Subcutaneous preadipocyte (primary cell): ENCODE data around the gene OMP. TPM values are rescaled to one million over a fixed set of nuclear protein-coding genes. Genes with fewer than 3 reads are reported as not detected.

Experiments
- total RNA-seq: library from RNA; depleted of rRNA; stranded (reverse); fragments of >200 nt; gene quantifications from 2 replicates; pipeline ENCODE4 v1.2.3, GENCODE V29; 2012

The OMP gene, protein sequence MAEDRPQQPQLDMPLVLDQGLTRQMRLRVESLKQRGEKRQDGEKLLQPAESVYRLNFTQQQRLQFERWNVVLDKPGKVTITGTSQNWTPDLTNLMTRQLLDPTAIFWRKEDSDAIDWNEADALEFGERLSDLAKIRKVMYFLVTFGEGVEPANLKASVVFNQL
- total RNA-seq, result 0.37 and 0.98 TPM in 2 replicates

DNA sequence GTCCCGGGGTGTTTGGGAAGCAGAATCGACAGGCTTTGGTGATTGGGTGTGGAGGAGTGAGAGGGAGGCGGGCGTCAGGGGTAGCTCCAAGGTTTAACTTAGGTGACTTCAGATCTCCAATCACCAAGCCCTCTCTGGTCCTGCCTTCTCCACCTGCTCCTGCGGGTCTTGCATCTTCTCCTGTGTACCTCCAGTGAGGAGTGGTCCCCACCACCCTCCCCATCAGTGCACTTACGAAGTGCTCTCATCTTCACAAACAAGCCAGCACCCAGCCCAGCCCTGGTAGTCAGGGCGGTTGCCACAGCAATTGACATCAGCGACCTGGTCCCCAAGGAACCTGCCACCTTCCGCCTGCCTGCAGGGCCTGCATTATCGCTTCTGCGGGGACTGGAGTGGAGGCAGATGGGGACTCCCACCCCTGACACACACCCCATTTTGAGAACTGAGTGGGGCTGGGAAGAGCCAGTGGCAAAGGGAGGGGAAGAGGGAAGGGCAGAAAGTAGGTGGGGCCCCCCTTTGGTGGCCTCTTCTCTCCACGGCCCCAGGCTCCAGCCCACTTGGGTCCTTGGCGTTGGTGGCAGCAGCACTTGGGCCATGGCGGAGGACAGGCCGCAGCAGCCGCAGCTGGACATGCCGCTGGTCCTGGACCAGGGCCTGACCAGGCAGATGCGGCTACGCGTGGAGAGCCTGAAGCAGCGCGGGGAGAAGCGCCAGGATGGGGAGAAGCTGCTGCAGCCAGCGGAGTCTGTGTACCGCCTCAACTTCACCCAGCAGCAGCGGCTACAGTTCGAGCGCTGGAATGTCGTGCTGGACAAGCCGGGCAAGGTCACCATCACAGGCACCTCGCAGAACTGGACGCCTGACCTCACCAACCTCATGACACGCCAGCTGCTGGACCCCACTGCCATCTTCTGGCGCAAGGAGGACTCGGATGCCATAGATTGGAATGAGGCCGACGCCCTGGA is at the start of gene OMP:
Gene OMP, plus strand, starts transcription at position 595 of the 965 bp plus-strand sequence. Its CDS starts 0 bp downstream, at position 595.

DNA sequence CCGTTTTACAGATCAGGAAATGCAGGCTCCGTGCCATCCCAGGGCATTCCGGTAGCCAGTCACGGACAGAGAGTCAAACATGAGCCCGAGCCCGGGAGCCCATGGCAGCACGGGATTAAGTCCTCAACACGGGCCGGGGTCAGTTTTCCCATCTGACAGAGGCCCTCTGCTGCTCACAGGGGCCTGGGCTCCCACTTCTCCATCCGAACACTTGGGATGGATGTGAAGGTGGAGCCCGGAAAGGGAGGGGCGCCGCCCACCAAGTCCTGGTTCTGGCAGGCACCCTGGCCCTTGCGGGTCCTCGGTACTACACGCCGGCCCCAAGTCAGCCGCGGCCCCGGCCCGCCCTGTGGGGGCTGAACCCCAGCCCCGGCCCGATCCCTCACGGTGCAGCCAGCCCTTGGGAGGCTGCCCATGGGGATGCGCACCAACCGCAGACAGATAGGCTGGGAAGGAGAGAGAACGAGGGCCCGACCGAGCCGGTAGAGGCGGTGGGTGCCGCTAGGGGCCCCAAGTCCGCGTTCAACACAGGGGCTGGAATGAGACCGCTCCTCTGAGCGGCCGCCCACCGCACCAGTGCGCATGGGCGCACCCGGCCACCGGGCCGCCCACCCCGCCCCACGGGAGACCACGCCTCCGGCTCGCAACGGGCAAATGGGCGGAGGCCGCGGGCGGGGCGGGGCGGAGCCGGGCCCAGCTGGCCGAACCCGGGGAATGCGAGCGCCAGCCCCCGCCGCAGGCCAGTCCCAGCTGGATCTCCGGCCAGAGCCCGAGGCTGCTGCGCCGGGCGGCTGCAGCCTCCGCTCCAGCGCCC is 36.2 kb upstream of the OMP start, which contains the start of gene CAPN5:
Gene CAPN5, plus strand, starts transcription at position 743 of the 814 bp plus-strand sequence. CDS start 17,916 bp downstream, outside the sequence.

DNA sequence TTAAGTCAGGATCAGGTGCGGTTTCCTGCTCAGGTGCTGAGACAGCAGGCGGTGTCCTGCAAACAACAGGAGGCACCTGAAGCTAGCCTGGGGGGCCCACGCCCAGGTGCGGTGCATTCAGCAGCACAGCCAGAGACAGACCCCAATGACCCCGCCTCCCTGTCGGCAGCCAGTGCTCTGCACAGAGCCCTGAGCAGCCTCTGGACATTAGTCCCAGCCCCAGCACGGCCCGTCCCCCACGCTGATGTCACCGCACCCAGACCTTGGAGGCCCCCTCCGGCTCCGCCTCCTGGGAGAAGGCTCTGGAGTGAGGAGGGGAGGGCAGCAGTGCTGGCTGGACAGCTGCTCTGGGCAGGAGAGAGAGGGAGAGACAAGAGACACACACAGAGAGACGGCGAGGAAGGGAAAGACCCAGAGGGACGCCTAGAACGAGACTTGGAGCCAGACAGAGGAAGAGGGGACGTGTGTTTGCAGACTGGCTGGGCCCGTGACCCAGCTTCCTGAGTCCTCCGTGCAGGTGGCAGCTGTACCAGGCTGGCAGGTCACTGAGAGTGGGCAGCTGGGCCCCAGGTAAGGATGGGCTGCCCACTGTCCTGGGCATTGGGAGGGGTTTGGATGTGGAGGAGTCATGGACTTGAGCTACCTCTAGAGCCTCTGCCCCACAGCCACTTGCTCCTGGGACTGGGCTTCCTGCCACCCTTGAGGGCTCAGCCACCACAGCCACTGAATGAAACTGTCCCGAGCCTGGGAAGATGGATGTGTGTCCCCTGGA is 25.5 kb downstream of the OMP start, which contains the start of gene MYO7A:
Gene MYO7A, plus strand, starts transcription at position 327 of the 772 bp plus-strand sequence. CDS start 2,389 bp downstream, outside the sequence.

Other genes starting within 250 kb of the OMP start
- 8.5 and 12.1 TPM in 2 replicates for gene ACER3, start 241.9 kb upstream of the OMP start, total RNA-seq
- not detected in 2 replicates for gene B3GNT6, start 68.4 kb upstream of the OMP start, total RNA-seq
- 17.3 and 29.1 TPM in 2 replicates for gene CAPN5, start 35.9 kb upstream of the OMP start, total RNA-seq
- under 0.01 TPM in 1 of 2 replicates, not detected in the other for gene MYO7A, start 25.4 kb downstream of the OMP start, total RNA-seq
- gene GDPD4, start 198.8 kb downstream of the OMP start, total RNA-seq, result not detected in 2 replicates